Bronchial epithelial cell (primary cell): ENCODE data around the gene IFITM5. TPM values are rescaled to one million over a fixed set of nuclear protein-coding genes. Genes with fewer than 3 reads are reported as not detected.
"Not testable (repeated sequence)": the region's sequence is repeated elsewhere in the genome, so short reads cannot be mapped to it uniquely, and the experiment has no call there.

Experiments used
- DNase-seq: peaks from one replicate; pipeline ENCODE4 v3.0.0-alpha.2; 2010; ENCODE audit warnings: low read depth
- FAIRE-seq: peaks from 2 replicates; lab custom pipeline; 2011; peaks lifted over from hg19 to GRCh38; lab: Jason Lieb, UNC
- H3K27me3 ChIP-seq: 2 replicates; pipeline ENCODE4 v1.5.1; 2011; ENCODE audit warnings: low read length; ENCODE audit not compliant: control insufficient read depth, insufficient read depth
- H3K36me3 ChIP-seq: 2 replicates; pipeline ENCODE4 v1.5.1; 2011; ENCODE audit warnings: low read length; ENCODE audit not compliant: control insufficient read depth, insufficient read depth
- H3K4me3 ChIP-seq: 2 replicates; pipeline ENCODE4 v1.5.1; 2011; ENCODE audit warnings: mild to moderate bottlenecking, low read depth, low read length, control low read depth
- total RNA-seq: library from RNA; depleted of rRNA; stranded (reverse); fragments of >200 nt; gene quantifications from 2 replicates; pipeline ENCODE4 v1.2.1, GENCODE V29; 2014
- TF ChIP-seq, protein P1 (sequence below): IDR thresholded peaks from 2 replicates; pipeline ENCODE4 v1.5.1; 2011; ENCODE audit warnings: mild to moderate bottlenecking, moderate library complexity, low read length, control low read depth, inconsistent platforms; ENCODE audit not compliant: insufficient read depth, severe bottlenecking

The IFITM5 gene
- total RNA-seq, 1 donor from 2014 or later, result not detected

DNA sequence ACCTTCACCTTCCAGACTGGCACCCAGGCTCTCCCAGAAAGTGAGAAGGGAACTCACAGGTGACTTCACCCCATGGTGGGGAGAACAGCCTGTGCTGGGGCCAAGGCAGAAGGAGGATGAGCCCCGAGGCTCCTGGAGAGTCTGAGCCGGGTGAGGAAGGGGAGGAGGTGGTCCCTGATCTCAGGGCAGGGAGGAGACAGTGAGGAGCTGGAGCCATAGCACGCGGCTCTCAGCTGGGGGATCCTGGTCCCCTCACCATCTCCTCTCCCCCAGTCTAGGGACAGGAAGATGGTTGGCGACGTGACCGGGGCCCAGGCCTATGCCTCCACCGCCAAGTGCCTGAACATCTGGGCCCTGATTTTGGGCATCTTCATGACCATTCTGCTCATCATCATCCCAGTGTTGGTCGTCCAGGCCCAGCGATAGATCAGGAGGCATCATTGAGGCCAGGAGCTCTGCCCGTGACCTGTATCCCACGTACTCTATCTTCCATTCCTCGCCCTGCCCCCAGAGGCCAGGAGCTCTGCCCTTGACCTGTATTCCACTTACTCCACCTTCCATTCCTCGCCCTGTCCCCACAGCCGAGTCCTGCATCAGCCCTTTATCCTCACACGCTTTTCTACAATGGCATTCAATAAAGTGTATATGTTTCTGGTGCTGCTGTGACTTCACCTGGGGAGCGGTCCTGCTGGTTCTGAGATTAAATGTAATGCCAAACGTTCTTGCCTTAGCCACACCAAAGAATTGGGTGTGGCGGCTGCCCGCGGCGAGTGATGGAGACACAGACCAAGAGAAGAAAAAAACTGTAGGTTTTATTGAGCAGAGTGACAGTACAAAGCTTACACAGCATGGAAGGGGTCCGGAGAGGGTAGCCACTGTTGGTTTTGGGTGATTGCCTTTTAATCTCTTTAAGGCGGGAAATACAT is 9.7 kb upstream of the IFITM5 start:
- not testable (repeated sequence) for FAIRE-seq, H3K36me3 ChIP-seq, H3K27me3 ChIP-seq
- peak overlapping the region; percentile 20 for H3K4me3 ChIP-seq
- DNase-seq, result peak; percentile 48

DNA sequence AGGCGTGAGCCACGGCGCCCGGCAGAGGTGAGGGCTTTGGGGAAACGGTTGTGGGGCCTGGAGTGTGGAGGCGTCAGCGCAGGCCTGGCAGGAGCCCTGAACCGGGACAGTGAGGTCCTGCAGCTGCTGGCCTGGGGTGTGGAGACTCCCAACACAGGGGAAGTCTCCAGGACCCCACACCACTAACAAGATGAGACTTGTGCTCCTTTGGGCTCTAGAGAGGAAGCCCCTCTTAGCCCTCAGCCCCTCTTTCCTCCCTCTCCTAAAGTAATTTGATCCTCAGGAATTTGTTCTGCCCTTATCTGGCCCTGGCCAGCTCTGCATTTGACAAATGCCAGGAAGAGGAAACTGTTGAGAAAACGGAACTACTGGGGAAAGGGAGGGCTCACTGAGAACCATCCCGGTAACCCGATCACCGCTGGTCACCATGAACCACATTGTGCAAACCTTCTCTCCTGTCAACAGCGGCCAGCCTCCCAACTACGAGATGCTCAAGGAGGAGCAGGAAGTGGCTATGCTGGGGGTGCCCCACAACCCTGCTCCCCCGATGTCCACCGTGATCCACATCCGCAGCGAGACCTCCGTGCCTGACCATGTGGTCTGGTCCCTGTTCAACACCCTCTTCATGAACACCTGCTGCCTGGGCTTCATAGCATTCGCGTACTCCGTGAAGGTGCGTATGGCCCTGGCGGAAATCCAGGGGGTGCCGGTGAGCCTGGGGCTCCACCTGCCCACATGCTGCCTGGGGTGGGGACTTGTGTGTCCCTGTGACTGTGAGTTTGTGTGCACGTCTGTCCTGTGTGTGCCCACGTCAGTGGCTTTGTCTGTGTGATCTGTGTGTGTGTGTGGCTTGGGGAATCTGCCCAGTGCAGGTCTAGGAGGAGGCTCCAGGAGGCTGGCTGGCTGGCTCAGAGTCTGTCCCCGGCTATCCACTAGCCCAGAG is 8.7 kb upstream of the IFITM5 start, which contains the start of gene IFITM2:
IFITM2 (plus strand) TSS at position 51 of the 943 bp plus-strand sequence; CDS start at position 428, 377 bp downstream.
- peak; percentile 36 for DNase-seq
- H3K27me3 ChIP-seq, H3K36me3 ChIP-seq, FAIRE-seq: not testable (repeated sequence)
- peak within 1 kb of the TSS; percentile 47 for H3K4me3 ChIP-seq

DNA sequence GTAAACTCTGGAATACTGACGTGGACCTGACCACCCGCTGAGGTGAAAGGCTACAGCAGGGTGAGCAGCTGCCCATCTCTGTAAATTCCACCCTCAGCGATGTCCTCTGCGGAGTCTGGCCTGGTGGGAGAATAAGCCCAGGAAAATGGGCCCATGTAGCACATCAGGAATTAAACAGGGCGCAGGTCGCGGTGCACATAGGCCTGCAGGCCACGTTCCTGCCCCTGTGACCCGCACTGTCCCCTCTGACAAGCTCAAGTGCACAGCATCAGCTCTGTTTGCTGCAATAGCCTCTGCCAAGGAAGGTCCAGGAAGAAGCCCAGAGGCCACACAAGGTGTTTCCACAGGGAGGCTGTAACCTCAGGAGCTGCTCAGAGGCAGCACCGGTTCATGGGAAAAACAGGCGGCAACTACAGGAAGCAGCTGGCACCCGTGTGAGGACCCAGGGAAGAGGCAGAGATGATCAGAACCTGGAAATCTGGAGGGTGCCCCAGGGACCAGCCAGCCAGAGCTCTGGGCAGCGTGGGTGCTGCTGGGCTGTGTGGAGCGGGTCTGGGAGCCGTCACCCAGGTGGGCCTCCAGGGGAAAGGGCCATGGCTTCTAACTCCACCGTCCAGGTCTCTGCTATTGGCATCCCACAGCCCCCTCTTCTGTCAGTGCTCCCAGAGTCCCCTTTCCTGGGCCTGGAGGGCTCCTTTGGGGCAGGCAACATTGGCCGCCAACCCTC is 7.5 kb upstream of the IFITM5 start:
- DNase-seq, result no peak
- Histone ChIP-seq H3K36me3 (no peaks in the 10 kb centered on the region), H3K4me3 (no peak overlapping the region), H3K27me3 (no peaks in the 10 kb centered on the region)
- TF ChIP-seq, protein P1, sequence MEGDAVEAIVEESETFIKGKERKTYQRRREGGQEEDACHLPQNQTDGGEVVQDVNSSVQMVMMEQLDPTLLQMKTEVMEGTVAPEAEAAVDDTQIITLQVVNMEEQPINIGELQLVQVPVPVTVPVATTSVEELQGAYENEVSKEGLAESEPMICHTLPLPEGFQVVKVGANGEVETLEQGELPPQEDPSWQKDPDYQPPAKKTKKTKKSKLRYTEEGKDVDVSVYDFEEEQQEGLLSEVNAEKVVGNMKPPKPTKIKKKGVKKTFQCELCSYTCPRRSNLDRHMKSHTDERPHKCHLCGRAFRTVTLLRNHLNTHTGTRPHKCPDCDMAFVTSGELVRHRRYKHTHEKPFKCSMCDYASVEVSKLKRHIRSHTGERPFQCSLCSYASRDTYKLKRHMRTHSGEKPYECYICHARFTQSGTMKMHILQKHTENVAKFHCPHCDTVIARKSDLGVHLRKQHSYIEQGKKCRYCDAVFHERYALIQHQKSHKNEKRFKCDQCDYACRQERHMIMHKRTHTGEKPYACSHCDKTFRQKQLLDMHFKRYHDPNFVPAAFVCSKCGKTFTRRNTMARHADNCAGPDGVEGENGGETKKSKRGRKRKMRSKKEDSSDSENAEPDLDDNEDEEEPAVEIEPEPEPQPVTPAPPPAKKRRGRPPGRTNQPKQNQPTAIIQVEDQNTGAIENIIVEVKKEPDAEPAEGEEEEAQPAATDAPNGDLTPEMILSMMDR, result no peak
- FAIRE-seq, result no peak

DNA sequence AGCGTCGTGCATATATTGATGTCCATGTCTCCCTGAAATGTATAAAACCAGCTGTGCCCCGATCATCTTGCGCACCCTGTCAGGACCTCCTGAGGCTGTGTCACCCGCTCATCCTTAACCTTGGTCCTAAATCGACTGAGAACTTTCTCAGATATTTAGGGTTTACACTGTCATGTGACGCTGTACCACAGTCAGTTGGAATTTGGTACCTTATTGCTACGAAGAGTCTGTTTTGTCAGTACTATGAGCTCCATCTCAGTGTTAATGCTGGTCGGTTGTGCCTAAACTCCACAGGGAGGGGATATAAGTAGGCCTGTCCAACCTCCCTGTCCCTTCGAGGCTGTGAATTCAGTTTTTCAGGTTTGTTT is 6.5 kb upstream of the IFITM5 start:
- Histone ChIP-seq H3K36me3 (no peaks in the 10 kb centered on the region), H3K27me3 (no peaks in the 10 kb centered on the region), H3K4me3 (no peak overlapping the region)
- DNase-seq, result no peak
- TF ChIP-seq, protein P1, result no peak
- FAIRE-seq, result no peak

DNA sequence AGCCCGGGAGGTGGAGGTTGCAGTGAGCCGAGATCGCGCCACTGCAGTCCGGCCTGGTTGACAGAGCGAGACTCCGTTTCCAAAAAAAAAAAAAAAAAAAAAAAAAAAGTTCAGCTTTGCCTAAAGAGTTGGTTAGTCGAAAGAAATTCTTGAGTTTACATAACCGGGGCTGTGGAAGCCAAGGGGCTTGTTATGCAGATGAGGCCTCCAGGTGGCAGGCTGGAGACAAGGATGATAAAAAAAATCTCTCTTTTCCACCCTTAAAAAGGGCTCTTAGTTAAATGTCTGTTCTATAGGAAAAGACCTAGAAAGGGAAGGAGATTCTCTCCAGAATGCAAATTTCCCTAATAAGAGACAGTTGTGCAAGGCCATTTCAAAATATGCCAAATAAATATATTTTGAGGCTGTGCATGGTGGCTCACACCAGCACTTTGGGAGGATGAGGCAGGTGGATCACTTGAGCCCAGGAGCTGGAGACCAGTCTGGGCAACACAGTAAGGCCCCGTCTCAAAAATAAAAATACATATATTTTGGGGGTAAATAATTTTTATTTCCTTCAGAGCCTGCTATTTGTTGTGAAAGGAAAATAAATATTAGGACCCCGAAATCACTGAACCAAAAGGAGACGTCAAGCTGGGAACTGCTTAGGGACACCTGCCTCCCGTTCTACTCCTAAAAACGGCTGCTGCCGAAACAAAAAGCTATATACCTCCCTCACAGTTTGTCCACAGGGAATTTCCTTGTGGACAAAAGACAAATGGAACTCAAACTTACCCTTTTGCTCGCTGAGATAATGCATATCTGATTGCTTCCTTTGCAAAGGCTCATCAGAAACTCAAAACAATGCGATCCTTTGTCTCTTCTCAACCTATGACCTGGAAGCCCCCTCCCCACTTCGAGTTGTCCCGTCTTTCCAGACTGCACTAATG is 5.9 kb upstream of the IFITM5 start:
- DNase-seq (peak; percentile 44), FAIRE-seq (no peak)
- Histone ChIP-seq H3K36me3 (no peaks in the 10 kb centered on the region), H3K4me3 (no peak overlapping the region), H3K27me3 (peaks cover 1% of the 10 kb centered on the region)
- TF ChIP-seq, protein P1, result peak; percentile 66
